ENCODE results near the gene APBA3. TPM values are rescaled to one million over a fixed set of nuclear protein-coding genes. Genes with fewer than 3 reads are reported as not detected.

Gene APBA3
- total RNA-seq, 1 donor from 2014 or later = 18.2 TPM

- ATAC-seq (no peak), DNase-seq (no peak)
- intact Hi-C loops (cut with DNase I) = no loop called here
- Histone ChIP-seq H3K4me1 (peaks cover 18% of the 10 kb centered on the region), H3K27ac (peak overlapping the region; percentile 71), H3K27me3 (ENCODE audit: low read depth) (peaks cover 3% of the 10 kb centered on the region), H3K4me3 (no peak overlapping the region), H3K36me3 (no peaks in the 10 kb centered on the region), H3K9me3 (no peaks in the 10 kb centered on the region)
- TF ChIP-seq CTCF (IDR thresholded peaks at IDR 0.05) = no peak
These were observed 46.3 kb upstream of the APBA3 start for GRCh38 chr19:3807574-3808354.

GRCh38 chr19:3807131-3807480, 45.6 kb upstream of the APBA3 start:
- Histone ChIP-seq H3K4me3 (no peak overlapping the region), H3K9me3 (no peaks in the 10 kb centered on the region), H3K4me1 (peaks cover 12% of the 10 kb centered on the region), H3K27me3 (ENCODE audit: low read depth) (peaks cover 7% of the 10 kb centered on the region), H3K36me3 (no peaks in the 10 kb centered on the region), H3K27ac (no peak overlapping the region)
- no peak for ATAC-seq
- TF ChIP-seq CTCF (IDR thresholded peaks at IDR 0.05) = no peak
- DNase-seq = no peak
- intact Hi-C loops (cut with DNase I) = no loop called here

GRCh38 chr19:3805859-3806258, 44.4 kb upstream of the APBA3 start:
- DNase-seq (no peak), ATAC-seq (no peak)
- H3K9me3 ChIP-seq = no peaks in the 10 kb centered on the region
- peaks cover 19% of the 10 kb centered on the region for H3K27me3 ChIP-seq (ENCODE audit: low read depth)
- H3K4me1 ChIP-seq = peaks cover 11% of the 10 kb centered on the region
- intact Hi-C loops (cut with DNase I) = no loop called here
- H3K27ac ChIP-seq = no peak overlapping the region
- no peak for TF ChIP-seq CTCF (IDR thresholded peaks at IDR 0.05)
- no peak overlapping the region for H3K4me3 ChIP-seq
- no peaks in the 10 kb centered on the region for H3K36me3 ChIP-seq

- TF ChIP-seq CTCF (IDR thresholded peaks at IDR 0.05) = no peak
- Histone ChIP-seq H3K27ac (no peak overlapping the region), H3K9me3 (no peaks in the 10 kb centered on the region), H3K4me1 (peaks cover 16% of the 10 kb centered on the region), H3K36me3 (no peaks in the 10 kb centered on the region), H3K4me3 (no peak overlapping the region), H3K27me3 (ENCODE audit: low read depth) (peaks cover 24% of the 10 kb centered on the region)
- no peak for ATAC-seq
- DNase-seq = no peak
- intact Hi-C loops (cut with DNase I) = no loop called here
These were observed 42.9 kb upstream of the APBA3 start for GRCh38 chr19:3804429-3804828.

GRCh38 chr19:3803986-3804385, 42.5 kb upstream of the APBA3 start:
- no peaks in the 10 kb centered on the region for H3K36me3 ChIP-seq
- intact Hi-C loops (cut with DNase I) = no loop called here
- DNase-seq = no peak
- H3K4me1 ChIP-seq = peaks cover 16% of the 10 kb centered on the region
- no peaks in the 10 kb centered on the region for H3K9me3 ChIP-seq
- H3K27ac ChIP-seq = no peak overlapping the region
- H3K4me3 ChIP-seq = no peak overlapping the region
- peaks cover 26% of the 10 kb centered on the region for H3K27me3 ChIP-seq (ENCODE audit: low read depth)
- ATAC-seq = no peak
- TF ChIP-seq CTCF (IDR thresholded peaks at IDR 0.05) = no peak
